Keratinocyte (primary cell): ENCODE measurements around the gene LGSN. TPM values are rescaled to one million over a fixed set of nuclear protein-coding genes. Genes with fewer than 3 reads are reported as not detected.

Source experiments
- DNase-seq: peaks from one replicate; pipeline ENCODE4 v3.0.0-alpha.2; 2011; ENCODE audit warnings: low read depth, missing footprints, low spot score
- FAIRE-seq: peaks from 2 replicates; lab custom pipeline; 2011; peaks lifted over from hg19 to GRCh38; lab: Jason Lieb, UNC
- H2AFZ ChIP-seq: 2 replicates; pipeline ENCODE4 v1.6.0; 2012; ENCODE audit warnings: low read length, control low read depth, inconsistent platforms; ENCODE audit not compliant: control insufficient read depth
- H3K27ac ChIP-seq: 2 replicates; pipeline ENCODE4 v1.5.1; 2011; ENCODE audit warnings: low read length; ENCODE audit not compliant: control insufficient read depth, insufficient read depth
- H3K27me3 ChIP-seq: 3 replicates; pipeline ENCODE4 v1.6.0; 2011; ENCODE audit warnings: low read length; ENCODE audit not compliant: control insufficient read depth, insufficient read depth; ENCODE audit errors: extremely low read depth
- H3K36me3 ChIP-seq, 2 experiments: 2 replicates in 1 of 2; 3 replicates in 1 of 2; pipeline ENCODE4 v1.5.1; 2011; ENCODE audit warnings: low read length in 2 of 2, mild to moderate bottlenecking in 1 of 2; ENCODE audit not compliant: control insufficient read depth in 2 of 2, insufficient read depth in 2 of 2; ENCODE audit errors: extremely low read depth in 1 of 2
- H3K4me1 ChIP-seq: 3 replicates; pipeline ENCODE4 v1.5.1; 2011; ENCODE audit warnings: low read length; ENCODE audit not compliant: control insufficient read depth, insufficient read depth; ENCODE audit errors: extremely low read depth
- H3K4me2 ChIP-seq: 3 replicates; pipeline ENCODE4 v1.6.0; 2011; ENCODE audit warnings: low read depth, low read length; ENCODE audit not compliant: control insufficient read depth, insufficient read depth; ENCODE audit errors: extremely low read depth
- H3K4me3 ChIP-seq, 3 experiments: fragments of 200-600 bp in 1 of 3; sonication (generic) in 1 of 3; 2 replicates in 2 of 3; 3 replicates in 1 of 3; pipeline ENCODE4 v1.5.1; 2011 to 2016; ENCODE audit warnings: low read length in 3 of 3, mild to moderate bottlenecking in 3 of 3, control low read depth in 2 of 3, inconsistent platforms in 1 of 3, low read depth in 1 of 3, mixed read lengths in 1 of 3, mixed run types in 1 of 3, moderate library complexity in 1 of 3; ENCODE audit not compliant: control insufficient read depth in 2 of 3, insufficient read depth in 2 of 3; ENCODE audit errors: extremely low read depth in 1 of 3
- H3K79me2 ChIP-seq: 2 replicates; pipeline ENCODE4 v1.6.0; 2012; ENCODE audit warnings: low read length; ENCODE audit not compliant: control insufficient read depth, insufficient read depth
- H3K9ac ChIP-seq: 3 replicates; pipeline ENCODE4 v1.6.0; 2011; ENCODE audit warnings: low read length; ENCODE audit not compliant: control insufficient read depth, insufficient read depth; ENCODE audit errors: extremely low read depth
- H3K9me1 ChIP-seq: 3 replicates; pipeline ENCODE4 v1.6.0; 2011; ENCODE audit warnings: low read length; ENCODE audit not compliant: control insufficient read depth, insufficient read depth; ENCODE audit errors: extremely low read depth
- H3K9me3 ChIP-seq: 2 replicates; pipeline ENCODE4 v1.5.1; 2012; ENCODE audit warnings: low read depth, low read length; ENCODE audit not compliant: control insufficient read depth
- H4K20me1 ChIP-seq: 3 replicates; pipeline ENCODE4 v1.6.0; 2011; ENCODE audit warnings: low read length; ENCODE audit not compliant: control insufficient read depth, insufficient read depth; ENCODE audit errors: extremely low read depth
- EZH2 ChIP-seq: IDR thresholded peaks from one replicate; pipeline ENCODE4 v1.6.1; 2012; ENCODE audit warnings: inconsistent platforms, mild to moderate bottlenecking, low read length, moderate library complexity
- dilution Hi-C: fragments of 300-500 bp; cut with MboI; formaldehyde crosslinking; loops from one replicate; pipeline ENCODE4 v1.7.0; 2020; ENCODE audit warnings: low sequenced_read_pairs; ENCODE audit not compliant: extremely low pct_ligation_motif_present
- polyA plus RNA-seq, 5 experiments: library from polyadenylated mRNA; depleted of rRNA in 3 of 5; stranded (reverse) in 3 of 5; stranded (forward) in 1 of 5; unstranded in 1 of 5; fragments of >200 nt; gene quantifications; 1 replicate in 1 of 5; 2 replicates in 3 of 5; 3 replicates in 1 of 5; pipeline versions ENCODE4 v1.2.1 to v1.2.3, GENCODE V29; 2011 to 2012; ENCODE audit warnings: missing spikeins in 2 of 5, low read depth in 1 of 5, low replicate concordance in 1 of 5
- TF ChIP-seq, protein P1 (sequence below), 3 experiments: IDR thresholded peaks in 1 of 3; conservative IDR thresholded peaks in 1 of 3; optimal IDR thresholded peaks in 1 of 3; 2 replicates in 2 of 3; 3 replicates in 1 of 3; pipeline versions ENCODE3 to v1.5.1; 2011; ENCODE audit warnings: low read length in 3 of 3, mild to moderate bottlenecking in 3 of 3, moderate library complexity in 2 of 3, control low read depth in 1 of 3, inconsistent platforms in 1 of 3; ENCODE audit not compliant: insufficient read depth in 2 of 3; ENCODE audit errors: extremely low read depth in 1 of 3

Gene LGSN
- polyA plus RNA-seq, 1 donor (not counting 4 experiments of a cell fraction or from before 2014, with no cell fraction given) = not detected

DNA sequence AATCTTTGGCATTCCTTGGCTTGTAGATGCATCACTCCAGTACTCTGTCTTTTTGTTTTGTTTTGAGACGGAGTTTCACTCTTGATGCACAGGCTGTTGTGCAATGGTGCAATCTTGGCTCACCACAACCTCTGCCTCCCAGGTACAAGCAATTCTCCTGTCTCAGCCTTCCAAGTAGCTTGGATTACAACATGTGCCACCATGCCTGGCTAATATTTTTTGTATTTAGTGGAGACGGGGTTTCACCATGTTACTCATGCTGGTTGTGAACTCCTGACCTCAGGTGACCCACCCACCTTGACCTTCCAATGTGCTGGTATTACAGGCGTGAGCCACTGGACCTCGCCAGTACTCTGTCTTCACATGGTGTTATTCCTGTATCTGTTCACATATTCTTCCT lies 35.8 kb upstream of the LGSN start:
- Histone ChIP-seq H3K4me3 (no peak overlapping the region), H2AFZ (no peak overlapping the region), H3K4me1 (no peaks in the 10 kb centered on the region), H3K27me3 (no peaks in the 10 kb centered on the region), H3K9me3 (no peaks in the 10 kb centered on the region), H3K36me3 (no peaks in the 10 kb centered on the region), H3K4me2 (no peak overlapping the region), H3K9me1 (no peaks in the 10 kb centered on the region), H3K27ac (no peak overlapping the region), H3K9ac (no peak overlapping the region), H4K20me1 (no peaks in the 10 kb centered on the region), H3K79me2 (no peaks in the 10 kb centered on the region)
- no peak for TF ChIP-seq EZH2
- TF ChIP-seq, protein P1, sequence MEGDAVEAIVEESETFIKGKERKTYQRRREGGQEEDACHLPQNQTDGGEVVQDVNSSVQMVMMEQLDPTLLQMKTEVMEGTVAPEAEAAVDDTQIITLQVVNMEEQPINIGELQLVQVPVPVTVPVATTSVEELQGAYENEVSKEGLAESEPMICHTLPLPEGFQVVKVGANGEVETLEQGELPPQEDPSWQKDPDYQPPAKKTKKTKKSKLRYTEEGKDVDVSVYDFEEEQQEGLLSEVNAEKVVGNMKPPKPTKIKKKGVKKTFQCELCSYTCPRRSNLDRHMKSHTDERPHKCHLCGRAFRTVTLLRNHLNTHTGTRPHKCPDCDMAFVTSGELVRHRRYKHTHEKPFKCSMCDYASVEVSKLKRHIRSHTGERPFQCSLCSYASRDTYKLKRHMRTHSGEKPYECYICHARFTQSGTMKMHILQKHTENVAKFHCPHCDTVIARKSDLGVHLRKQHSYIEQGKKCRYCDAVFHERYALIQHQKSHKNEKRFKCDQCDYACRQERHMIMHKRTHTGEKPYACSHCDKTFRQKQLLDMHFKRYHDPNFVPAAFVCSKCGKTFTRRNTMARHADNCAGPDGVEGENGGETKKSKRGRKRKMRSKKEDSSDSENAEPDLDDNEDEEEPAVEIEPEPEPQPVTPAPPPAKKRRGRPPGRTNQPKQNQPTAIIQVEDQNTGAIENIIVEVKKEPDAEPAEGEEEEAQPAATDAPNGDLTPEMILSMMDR (optimal IDR thresholded peaks at IDR 0.05 in 1 of 3, IDR thresholded peaks at IDR 0.05 in 1 of 3, conservative IDR thresholded peaks at IDR 0.05 in 1 of 3; ENCODE audit: extremely low read depth in 1 of 3, insufficient read depth in 2 of 3, low read length in 3 of 3) = no peak
- no peak for DNase-seq
- FAIRE-seq = no peak
- dilution Hi-C loops = no loop called here

DNA sequence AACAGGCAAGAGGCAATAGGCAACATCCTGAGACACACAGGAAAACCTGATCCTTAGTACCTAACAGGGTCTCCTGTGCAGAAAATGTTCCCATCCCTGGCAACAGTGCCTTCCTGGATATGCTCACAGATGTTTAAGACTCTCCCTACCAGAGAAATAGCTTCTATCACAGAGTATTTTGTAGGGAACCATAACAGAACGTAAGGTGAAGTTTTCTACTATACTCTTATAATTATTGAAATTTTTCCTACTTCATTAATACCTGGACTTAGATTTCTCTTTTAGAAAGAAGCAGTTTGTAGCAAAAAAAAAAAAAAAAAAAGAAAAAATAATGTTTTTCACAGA lies 33.5 kb upstream of the LGSN start:
- Histone ChIP-seq H4K20me1 (no peaks in the 10 kb centered on the region), H3K4me2 (no peak overlapping the region), H3K9ac (no peak overlapping the region), H3K27ac (no peak overlapping the region), H2AFZ (no peak overlapping the region), H3K27me3 (no peaks in the 10 kb centered on the region), H3K79me2 (no peaks in the 10 kb centered on the region), H3K36me3 (no peaks in the 10 kb centered on the region), H3K4me1 (peaks cover 9% of the 10 kb centered on the region), H3K4me3 (no peak overlapping the region), H3K9me3 (no peaks in the 10 kb centered on the region), H3K9me1 (no peaks in the 10 kb centered on the region)
- dilution Hi-C loops = no loop called here
- TF ChIP-seq EZH2 = no peak
- TF ChIP-seq, protein P1 (optimal IDR thresholded peaks at IDR 0.05 in 1 of 3, IDR thresholded peaks at IDR 0.05 in 1 of 3, conservative IDR thresholded peaks at IDR 0.05 in 1 of 3; ENCODE audit: extremely low read depth in 1 of 3, insufficient read depth in 2 of 3, low read length in 3 of 3) = no peak
- DNase-seq (no peak), FAIRE-seq (no peak)
